HFF-Myc (cell line): Measurements from ENCODE around the gene POU2F1.

Experiments used
- DNase-seq: peaks from one replicate; pipeline ENCODE4 v3.0.0-alpha.2; 2011; ENCODE audit warnings: low read depth; ENCODE audit errors: extremely low read depth
- H3K4me3 ChIP-seq: replicated peaks from 2 replicates; pipeline ENCODE4 v1.5.1; 2011; ENCODE audit warnings: low read depth, mild to moderate bottlenecking, control low read depth, low read length
- CTCF ChIP-seq: IDR thresholded peaks from 2 replicates; pipeline ENCODE4 v1.5.1; 2012; ENCODE audit warnings: mild to moderate bottlenecking, low read depth, low read length, control low read depth; ENCODE audit errors: missing control alignments

The POU2F1 gene

GRCh38 chr1:167443757-167444156 is 223.1 kb downstream of the POU2F1 start:
- H3K4me3 ChIP-seq: no peak overlapping the region
- no peak for DNase-seq
- no peak for TF ChIP-seq CTCF

GRCh38 chr1:167446966-167447365 is 226.3 kb downstream of the POU2F1 start:
- no peak for DNase-seq
- no peak overlapping the region for H3K4me3 ChIP-seq
- no peak for TF ChIP-seq CTCF

- no peak overlapping the region for H3K4me3 ChIP-seq
- DNase-seq: no peak
- TF ChIP-seq CTCF: no peak
Observed at GRCh38 chr1:167447521-167448136, 226.9 kb downstream of the POU2F1 start.

DNA sequence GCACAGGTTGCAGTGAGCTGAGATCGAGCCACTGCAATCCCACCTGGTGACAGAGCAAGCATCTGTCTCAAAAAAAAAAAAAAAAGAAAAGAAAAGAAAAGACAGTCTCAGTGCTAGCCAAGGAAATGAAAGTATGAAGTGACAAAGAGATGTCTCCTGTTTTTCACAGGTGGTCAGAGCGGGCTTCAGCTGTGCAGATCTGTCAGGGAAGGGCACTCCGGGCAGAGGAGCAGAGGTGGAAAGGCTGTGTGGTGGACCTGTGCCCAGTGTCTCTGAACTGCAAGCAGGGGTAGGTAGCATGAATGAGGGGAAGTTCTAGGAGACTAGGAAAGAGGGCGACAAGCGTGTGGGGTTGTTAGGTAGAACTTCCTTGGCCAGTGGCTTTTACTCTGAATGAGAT is 230.2 kb downstream of the POU2F1 start:
- no peak overlapping the region for H3K4me3 ChIP-seq
- TF ChIP-seq CTCF: no peak

DNA sequence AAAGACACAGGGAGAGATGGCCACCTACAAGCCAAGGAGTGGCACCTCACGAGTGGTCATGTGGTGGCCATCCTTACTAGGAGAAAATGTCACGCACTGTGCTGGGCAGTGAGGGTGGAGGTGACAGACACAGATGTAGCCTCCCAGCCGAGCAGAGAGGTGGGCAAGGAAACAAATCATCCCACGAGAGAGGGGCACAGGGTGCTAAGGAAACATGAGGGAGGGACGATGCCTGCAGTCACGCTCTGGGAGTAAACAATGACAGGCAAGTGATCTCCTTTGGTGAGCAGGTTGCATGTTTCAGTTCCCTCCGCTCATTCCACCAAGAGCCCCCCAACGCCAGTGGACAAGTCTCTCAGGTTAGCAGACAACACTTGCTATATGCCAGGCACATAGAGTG is 231.8 kb downstream of the POU2F1 start:
- TF ChIP-seq CTCF: no peak
- DNase-seq: no peak
- no peak overlapping the region for H3K4me3 ChIP-seq

More for the DNA sequence above, 230.2 kb downstream of the POU2F1 start:
- no peak for DNase-seq

DNA sequence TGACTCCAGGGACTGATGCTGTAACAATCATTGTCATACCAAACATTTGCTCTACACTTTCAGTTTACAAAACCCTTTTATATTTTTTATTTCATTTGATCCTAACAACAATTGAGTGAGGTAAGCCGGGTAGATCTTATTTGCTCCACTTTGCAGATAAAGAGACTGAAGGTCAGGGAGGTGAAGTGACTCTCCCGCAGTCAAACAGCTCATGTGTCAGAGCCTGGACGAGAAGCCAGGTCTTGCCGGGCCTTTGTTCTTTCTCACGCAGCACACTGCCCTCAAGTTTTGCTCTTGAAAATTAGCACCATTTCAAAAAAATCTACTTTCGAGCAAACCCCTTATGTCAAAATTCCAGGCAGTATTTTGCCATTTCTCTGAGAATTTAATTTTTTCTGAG is 232.4 kb downstream of the POU2F1 start:
- no peak for TF ChIP-seq CTCF
- DNase-seq: no peak
- H3K4me3 ChIP-seq: no peak overlapping the region
